HG02840 (cell line): Measurements from ENCODE around the gene ENHO.

Experiments
- ATAC-seq: cut with Tn5 transposase; IDR thresholded peaks from one replicate; pipeline ENCODE4 v1.9.1; 2021; ENCODE audit warnings: mild to moderate bottlenecking, moderate library complexity, moderate number of reproducible peaks; ENCODE audit not compliant: unreplicated experiment, low FRiP score

ENHO gene

DNA sequence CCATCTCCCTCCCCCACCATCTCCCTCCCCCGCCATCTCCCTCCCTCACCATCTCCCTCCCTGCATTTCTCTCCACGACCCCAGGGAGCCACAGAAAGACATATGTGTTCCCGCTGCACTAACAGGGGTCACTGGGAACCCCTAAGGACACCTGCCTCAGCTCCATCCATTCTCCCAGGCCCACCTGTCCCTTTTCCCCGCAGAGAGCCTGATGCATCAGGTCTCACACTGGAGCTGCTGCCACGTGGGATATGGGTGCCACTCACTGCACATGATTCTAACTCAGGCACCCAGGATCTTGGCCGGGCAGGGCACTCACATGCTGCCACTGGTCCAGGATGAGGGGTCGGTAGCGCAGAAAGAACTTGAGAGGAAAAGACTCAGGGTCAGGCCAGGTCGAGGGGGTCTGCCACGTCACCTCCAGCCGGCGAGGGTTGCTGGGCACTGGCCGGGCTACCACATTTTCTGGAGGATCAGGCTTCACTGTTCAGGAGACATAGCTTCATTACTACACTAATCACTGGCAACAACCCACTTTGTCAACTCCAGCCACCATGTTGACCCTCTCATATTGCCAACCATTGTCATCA is 33.2 kb upstream of the ENHO start:
- no peak for ATAC-seq

DNA sequence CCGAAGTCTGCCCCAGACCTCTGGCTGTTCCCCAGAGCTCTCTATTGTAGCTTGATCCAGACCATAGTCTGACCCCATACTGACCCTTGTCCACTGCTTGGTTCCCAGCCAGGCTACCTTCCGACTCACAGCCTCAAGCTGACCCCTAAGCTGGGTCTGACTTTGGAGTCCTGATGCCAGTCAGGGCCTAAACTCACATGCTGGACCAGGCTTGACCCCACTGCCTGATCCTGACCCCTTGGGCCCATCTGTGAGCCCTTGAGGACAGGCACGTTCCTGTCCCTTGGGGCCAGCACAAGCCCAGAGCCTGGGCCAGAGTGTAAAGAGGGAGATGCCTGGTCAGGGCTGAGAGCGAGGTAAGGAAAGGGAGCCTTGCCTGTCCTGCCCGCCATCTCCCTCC is 32.7 kb upstream of the ENHO start:
- no peak for ATAC-seq

DNA sequence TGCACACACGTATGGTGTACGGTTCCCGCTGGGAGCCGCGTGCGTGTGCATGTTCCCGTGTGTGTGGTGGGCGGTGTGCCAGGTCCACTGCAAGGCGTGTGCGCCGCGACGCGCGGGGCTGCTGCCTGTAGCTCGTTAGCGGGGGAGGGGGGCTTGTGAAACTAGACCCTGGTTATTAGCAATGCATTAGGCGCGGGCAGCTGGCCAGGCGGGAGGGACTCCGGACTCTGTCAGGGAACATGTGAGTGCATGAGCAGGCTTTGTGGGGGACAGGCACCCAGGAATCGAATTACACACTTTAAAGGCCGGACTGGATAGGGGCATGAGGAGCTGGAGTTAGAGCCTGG is 32.2 kb upstream of the ENHO start:
- ATAC-seq = no peak

DNA sequence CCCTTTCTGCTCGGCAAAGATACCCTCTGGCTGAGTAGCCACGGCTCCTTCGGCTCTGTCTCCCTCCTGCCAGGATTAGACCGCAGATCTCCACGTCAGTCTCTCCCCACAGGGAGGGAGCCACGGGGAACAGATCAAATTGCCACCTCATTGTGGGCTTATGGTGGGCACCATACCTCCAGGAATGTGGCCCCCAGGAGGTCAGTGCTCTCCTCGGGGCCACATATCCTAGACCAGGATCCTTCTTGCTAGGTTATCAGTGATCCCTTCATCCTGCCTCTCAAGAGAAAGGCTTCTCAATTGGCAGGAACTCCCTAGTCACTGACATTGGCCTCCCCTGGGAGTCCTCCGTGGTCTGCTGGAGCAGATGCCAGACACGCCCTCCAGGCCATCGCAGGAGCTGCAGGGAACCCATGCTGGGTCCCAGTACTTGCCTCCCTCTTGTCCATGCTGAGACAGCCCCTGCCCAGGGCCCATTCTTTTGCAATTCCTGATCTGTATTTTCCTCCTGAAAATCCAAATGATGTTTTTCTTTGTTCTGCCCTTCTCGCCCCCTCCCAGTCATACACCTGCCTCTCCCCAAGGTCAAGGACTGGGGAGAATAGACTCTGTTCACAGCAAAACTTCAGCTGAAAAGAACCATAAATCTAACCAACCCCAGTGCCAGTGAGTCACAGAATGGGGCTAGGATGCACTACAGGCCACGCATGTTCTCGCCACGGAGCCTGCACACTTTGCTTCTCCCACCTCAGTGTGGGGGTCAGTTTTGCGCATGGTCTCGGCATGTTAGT is 31.6 kb upstream of the ENHO start:
- no peak for ATAC-seq

DNA sequence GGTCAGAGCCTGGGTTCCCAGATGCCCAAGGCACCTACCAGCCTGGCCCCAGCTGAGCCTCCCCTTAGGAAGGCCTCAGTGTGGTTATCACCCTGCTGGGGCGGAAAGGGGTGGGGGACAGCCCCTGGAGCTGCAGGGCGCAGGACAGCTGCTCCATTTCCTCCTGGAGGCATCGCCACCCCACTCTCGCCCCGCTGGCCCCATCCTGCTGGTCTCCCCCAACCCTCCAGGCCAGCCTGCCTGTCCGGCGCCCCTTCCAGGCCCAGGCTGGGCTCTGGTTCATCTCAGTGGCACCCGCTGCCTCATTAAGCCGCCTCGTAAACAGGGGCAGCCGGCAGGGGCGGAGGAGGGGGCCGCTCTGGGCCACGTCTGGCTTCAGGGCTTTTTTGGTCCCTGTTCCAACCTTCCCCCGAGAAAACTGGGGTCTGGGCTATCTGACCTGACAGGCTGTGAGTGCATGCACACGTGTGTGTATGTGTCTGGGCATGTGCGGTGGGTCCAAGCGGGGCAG is 30.8 kb upstream of the ENHO start:
- ATAC-seq = no peak

DNA sequence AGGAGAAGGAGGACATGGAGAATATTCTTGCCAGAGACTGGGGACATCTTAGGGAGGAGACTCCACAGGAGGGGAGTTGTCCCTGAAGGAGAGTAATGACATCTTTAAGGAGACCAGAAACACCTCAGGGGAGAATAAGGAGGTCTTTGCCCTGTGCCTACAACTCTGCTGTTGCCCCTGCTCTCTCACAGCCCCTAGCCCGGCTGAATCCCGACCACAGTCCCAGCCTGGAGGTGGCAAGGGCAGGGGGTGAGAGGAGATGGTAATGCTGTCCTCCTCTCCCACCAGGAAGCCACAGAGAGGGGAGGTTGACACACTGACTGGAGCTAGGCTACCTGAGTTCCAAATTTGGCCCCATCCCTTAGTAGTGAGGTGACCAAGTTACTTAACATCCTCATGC is 30.2 kb upstream of the ENHO start:
- no peak for ATAC-seq

DNA sequence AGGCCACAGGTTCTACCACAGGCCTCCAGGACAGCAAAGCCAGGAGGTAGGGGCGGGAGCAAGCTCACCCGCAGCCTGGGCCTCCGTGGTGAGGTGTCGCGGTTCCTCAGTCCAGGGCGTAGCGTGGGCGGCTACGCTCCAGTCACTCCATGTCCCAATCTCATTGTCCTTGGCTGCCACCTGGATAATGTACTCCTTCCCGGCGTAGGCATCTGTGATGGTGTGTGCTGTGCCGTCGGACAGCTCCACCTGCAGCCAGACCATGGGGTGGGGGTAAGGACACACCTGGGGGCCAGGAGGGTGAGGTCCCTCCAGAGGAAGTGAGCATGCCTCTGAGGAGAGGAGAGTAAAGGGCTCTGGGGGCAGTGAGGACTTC is 29.8 kb upstream of the ENHO start:
- ATAC-seq = no peak

DNA sequence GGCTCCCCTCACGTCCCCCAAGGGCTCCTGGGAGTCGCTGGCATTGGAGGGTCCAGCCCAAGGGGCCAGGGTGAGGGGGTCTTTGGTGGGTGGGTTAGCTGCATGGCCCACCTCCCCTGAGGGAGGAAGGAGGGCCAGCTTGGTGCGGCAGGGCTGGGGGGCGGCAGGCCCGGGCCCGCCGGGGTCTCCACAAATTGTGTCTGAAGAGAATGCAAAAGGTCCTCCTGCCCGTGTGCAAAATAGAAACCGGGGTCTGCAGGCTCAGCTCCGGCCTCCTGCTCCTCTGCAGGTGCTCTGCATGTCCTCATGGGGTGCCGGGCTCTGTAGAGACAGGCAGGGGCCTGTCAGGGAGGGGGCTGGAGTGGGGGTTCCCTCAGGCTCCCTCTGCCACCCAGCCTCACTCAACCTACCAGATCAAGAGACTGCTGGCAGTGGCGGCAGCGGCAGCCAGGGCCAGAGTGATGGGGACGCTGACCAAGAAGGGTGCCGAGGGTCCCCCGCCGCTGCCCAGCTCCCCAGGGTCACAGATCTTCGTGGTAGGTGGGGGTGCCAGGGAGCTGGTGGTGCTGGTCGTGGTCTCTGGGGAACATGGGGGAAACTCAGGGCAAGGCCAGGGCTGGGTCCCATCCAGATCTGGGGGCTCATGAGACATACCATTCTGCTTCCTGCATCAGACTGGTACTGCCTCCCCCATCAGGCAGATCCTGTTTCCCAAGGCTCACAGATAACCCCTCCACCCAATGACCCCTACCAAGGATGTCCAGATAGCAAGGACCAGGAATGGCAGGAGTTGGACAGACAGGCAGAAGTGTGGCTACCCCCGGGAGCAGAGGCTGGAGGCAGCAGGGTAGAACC is 29.2 kb upstream of the ENHO start:
- no peak for ATAC-seq

DNA sequence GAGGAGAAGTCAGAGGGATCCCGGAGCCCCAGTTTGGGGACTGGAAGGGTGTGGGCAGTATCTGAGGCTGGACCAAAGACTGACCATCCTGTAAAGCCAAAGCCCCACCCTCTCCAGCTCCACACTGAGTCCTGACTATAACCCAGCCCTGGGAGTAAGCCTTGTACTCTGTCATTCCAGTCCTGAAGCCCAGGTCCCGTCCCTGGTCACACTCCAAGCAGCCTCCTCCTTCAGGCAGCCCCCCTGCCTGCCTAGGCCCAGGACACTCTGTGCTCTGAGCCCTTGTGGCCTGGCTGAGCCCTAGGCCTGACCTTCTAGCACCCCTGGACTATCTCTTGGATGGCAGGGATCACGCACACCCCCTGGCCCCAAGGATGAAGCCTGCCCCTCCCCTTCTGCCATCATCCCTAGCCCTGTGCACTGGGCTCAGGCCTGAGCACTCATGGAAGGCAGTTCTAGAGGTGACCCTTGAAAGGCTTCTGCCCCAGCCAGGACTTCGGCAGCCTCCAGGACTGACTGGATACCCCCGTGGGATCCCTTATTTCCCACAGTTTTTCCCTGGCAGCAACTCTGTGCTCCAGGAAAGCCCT is 28.0 kb upstream of the ENHO start:
- ATAC-seq = no peak

DNA sequence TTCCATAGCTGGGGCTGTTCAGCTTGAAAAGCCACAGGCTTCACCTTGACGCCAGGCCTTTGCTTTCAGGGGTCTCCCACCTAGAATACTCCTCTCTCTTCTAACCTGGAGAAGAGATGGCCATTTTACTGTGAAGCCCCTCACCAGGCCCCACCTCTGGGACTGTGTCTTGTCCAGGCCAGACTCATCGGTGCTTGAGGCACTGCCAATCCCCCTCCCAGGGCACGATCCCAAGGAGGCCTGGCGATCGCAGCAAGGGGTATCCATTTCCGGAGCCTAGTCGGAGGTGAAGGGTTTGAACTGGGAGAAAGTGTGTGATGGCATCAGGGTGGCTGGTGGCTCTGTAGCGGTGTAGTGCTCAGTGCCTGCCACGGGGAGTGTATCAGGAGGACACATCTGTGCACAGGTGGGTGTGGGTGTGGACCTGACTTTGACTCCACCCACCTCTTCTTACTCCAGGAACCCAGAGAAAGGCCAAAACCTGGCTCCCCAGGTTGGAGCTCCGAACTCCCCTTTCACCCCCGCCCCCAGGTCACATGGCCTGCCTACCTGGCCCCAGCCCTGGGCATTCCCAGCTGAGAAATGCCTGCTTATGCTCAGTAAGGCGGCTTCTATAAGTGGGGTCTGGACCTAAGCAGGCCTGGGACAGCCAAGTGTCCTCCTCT is 27.4 kb upstream of the ENHO start:
- ATAC-seq = no peak

DNA sequence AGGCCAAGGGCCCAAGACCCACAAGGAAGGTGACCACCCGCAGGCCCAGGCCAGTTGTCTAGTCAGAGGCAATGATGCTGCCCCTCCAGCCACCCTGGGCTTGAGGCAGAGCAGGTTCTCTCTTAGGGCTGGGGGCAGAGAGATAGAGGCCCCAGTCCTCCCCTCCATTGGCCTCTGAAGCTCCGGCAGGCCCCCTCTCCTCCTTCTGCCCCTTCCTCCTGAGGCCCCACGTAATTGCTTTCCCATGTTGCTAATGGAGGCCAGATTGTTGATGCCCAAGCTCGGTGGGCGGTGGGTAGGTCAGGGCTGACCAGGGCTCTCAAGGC is 26.6 kb upstream of the ENHO start:
- ATAC-seq = no peak

DNA sequence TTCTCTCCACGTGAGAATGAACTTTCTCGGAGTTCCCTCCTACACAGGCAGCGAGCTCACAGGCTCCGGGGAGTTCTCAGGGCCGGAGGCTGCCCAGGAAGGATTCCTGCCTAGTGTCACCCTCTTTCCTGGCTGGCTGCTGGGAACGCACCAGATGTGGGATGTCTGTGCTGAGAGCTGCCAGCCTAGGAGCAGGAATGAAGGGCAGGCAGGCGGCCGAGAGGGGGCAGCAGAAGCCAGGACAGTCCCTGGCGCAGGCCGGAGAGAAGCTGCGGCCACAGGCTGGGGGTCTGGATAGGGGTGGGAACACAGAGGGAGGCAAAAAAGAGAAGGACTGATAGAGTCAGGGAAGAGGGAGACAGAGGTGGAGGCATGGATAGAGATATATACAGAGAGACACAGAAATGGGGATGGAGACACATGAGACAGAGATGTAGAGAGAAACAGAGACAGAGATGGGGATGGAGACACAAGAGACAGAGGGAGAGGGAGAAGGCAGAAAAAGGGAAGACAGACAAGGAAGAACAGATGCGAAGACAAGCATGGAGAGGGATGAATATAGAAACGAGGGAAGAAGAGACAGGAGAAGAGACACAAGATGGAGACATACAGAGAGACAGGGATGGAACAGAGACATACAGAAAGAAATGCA is 25.3 kb upstream of the ENHO start:
- no peak for ATAC-seq

DNA sequence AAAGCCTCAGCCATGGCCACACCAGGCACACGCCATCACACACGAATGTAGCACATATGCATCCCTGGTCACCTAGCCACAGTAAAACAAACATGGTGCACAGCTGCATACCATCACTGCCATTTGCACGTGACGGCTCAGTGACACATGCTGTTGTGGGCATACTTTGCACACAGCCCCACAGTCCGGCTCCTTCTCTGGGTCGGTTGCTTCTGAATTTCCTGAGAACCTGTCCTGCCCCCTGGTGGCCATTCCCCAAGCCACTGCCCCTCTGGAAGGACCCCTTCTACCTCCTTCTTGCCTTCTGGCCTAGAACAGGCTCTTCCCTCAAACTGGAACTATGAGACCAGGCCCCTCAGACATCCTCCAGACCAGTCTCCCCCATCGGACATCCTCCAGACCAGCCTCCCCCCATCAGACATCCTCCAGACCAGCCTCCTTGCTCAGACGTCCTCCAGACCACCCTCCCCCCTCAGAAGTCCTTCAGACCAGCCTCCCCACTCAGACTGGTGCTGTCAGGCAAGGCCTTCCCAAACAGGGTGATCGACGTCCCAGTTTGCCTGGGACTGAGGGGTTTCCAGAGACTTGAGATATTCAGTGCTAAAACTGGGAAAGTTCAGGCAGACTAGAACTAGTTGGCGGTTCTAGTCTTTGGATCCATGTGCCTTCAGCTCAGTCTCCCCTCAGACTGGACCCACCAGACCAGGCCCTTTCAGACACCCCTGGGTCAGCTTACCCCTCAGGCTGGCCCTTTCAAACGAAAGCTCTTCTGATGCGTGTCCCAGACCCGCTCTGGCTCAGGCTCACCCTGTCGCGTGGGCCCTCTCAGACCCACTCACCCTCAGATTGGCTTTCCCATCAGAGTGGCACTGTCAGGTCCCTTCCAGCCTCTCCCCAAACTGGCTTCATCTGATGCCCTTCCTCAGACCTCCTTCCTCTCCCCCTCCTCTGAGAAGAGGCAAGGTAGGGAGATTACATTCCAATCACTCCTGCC is 24.3 kb upstream of the ENHO start:
- ATAC-seq = no peak

DNA sequence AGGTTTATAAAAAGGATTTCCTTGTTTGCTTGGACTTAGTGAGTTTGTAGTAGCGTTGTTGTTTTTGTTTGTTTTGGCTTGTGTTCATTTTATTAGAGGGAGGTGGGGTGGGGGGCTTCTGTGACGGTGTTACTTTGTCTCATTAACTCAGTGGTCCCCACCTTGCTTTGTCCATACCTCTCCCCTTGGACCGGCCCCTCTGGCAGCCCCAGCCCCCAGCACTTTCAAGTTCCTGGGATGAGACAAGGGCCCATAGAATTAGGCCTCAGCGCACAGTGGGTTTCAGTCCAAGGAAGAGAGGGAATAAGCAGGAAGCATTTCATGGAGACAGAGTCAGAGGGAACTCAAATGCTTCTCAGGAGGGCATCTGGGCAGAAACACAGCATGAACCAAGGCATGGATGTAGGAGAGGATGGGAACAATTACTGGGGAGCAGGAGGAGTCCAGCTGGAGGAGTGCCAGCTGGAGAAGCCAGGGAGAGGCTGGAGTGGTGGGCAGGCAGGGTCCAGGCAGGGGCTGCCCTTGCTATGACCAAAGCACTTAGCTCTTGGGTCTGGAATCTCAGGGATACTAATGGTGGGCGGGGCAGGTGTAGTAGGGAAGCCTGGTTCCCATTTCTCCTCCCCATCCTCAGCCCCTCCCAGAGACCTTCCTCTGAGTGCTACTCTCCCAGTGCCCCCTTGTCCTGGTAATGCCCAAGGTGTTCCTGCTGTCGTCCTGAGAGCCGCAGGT is 23.5 kb upstream of the ENHO start:
- no peak for ATAC-seq

DNA sequence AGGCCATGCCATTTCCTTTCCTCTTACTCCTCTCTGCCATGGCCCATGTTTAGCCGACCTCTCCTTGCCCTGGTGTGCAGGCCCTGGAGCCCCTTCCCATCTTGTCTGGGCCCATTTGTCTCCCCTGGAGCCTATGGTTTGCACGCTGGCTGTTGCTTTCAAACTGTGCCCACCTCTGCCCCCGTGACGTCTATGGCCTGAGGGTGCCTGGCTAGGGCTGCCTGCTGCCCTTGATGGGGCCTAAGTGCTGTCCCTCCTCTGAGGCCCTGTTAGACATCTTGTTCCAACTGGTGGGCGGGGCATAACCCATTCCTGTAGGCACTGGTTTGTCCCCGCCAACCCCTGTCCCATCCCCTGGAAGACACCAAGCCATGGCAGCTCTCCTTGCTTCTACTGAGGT is 22.7 kb upstream of the ENHO start:
- no peak for ATAC-seq

DNA sequence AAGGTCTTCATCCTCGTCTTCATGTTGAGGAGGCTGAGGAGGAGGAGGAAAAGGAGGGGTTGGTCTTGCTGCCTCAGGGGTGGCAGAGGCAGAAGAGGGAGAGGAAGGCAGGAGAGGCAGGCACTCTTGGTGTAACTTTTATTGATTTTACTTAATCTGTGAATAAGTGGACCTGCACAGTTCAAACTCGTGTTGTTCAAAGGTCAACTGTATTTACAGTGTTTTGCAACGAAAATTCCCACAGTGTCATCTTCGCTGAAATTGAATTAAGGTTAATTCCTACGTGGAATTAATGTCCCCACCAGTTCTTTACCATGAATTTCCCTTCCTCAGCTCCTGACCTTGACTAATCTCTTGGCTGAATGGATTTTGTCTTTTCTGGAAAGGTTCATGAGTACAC is 21.2 kb upstream of the ENHO start:
- ATAC-seq = no peak

DNA sequence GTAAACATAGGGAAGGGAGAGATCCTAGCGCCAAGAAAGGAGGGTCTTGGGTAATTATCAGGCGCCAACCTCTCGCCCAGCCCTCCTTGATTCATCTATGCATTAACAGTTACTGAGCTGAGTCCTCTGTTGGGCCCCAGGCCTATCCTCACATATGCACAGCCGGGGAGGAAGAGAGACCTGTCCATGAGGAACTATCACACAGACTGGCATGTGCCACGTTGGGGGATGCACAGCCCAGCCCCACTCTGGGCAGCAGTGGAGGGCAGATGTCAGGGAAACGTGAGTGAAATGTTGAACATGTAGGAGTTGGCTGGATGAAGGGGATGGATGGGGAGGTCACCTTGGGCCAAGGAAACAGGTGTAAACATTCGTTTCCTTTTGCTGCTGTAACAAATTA is 18.8 kb upstream of the ENHO start:
- no peak for ATAC-seq

DNA sequence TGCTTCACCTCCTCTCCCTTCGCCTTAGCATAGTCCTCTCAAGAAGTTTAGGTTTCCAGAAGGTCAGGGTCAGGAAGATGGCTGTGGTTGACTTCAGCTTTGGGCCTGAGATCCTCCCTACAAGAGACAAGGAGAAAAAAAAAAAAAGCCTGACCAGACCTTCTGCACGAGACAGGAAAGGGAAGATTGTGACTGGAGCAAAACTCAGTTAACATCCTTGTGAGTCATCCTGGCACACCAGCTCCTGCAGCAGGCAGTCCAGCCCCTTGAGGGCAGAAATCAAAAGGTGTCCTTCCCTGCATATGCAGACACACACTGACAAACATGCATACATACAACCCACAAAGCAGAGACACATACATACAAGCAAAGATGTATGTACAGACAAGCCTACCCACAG is 18.0 kb upstream of the ENHO start:
- no peak for ATAC-seq
